Amniotic stem cell (primary cell): ENCODE results near the gene SQOR.
A peak's percentile ranks its signal among the peaks of the same experiment; 100 is the strongest.

ENCODE experiments used
- DNase-seq: peaks from one replicate; lab custom pipeline; 2025; lab: John Stamatoyannopoulos, UW

The SQOR gene

DNA sequence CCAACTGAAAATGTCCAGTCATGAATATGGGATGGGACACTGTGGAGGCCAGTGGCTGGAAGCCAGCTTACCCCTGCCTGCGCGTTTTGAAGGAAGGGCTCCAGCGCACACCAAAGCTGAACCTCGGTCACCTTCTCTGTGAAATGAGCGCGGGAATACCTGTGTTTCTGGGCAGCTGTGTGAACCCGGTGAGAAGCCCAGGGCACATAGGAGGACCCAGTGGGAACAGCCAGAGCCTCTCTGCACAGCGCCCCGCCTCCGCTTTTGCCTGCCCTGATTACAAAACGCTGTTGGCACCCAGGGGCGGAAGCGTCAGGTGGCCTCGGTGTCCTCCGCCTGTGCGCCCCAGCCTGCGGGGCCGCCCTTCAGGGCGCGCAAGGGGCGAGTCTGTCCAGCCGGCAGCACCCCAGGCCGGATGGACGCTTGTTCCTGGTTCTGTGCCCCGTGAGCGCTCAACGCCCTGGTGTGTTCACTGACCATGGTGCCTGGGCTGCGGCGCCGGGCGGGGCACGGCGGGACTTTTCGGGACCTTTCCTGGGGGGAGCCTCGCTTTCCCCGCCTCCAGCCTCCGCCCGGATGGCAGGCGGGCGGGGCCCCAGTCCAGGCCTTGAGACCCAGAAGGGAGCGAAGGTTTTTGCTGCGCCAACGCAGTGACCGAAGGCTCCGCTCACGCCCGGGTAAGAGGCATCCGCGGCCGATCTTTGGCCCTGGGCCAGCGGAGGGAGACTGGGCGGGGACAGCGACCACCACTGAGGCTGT, at the start of gene SQOR:
TSS of gene SQOR (plus strand) at position 598 of the 759 bp plus-strand sequence. CDS start 23,895 bp downstream, outside the sequence.
- DNase-seq = no peak

DNA sequence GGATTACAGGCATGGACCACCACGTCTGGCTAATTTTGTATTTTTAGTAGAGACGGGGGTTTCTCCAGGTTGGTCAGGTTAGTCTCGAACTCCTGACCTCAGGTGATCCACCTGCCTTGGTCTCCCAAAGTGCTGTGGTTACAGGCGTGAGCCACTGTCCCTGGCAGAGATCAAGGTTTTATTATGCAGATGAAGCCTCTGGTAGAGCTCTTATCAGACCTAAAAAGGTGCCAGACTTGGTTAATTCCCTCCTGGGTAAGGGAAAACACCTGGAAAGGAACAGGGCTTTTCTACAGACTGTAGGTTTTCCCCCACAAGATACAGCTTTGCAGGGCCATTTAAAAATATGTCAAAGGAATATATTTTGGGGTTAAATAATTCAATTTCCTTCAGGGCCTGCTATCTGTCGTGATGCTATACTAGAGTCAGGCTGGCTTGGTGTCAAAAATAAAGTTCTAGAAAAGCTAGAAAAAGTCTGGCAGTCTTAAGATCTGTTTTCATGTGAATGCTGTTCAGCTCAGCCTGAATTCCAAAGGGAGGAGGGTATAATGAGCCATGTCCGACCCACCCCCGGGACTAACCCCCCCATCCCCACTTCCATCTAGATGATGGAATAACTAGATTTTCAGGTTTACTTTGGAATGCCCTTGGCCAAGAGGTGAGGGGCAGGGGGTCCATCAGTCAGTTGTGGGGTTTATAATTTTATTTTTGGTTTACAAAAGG, 49.6 kb upstream of the SQOR start:
- no peak for DNase-seq

DNA sequence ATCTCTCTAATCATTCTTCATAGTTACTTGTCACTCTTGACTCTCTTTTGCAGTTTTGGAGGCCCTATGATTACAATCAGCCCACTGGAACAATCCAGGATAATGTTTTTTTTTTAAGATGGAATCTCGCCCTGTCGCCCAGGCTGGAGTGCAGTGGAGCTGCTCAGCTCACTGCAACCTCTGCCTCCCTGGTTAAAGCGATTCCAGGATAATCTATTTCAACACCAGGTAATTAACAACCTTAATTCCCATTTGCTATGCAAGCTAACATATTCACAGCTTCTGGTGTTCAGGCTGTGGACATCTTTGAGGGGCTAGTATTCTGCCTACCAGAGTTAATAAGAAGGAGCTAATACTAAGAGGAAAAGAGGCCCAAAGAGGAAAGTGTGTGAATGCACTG, 48.7 kb upstream of the SQOR start:
- DNase-seq = no peak

DNA sequence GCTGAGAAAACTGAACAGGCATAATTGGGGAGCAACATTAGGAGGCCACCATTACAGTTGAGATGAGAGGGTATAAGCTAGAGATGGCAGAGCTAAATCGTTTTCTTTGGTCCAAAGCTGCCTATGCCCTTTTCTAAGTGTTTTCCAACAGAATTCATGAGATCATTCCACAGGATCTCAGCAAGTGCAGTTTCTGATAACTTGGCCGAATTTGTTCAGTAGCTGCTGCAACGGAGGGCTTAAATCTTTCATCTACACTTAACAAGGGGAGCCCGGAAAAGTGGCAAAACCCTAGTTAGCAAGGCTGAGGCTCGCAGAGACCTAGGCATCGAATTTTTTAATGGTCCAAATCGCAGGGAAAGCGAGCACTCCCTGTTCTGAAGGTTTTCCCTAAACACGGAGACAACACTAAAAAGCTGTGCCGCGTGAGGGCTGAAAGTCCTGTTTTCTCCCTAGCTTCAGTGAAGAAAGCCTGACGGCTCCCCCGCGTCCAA, 48.2 kb upstream of the SQOR start:
- no peak for DNase-seq

DNA sequence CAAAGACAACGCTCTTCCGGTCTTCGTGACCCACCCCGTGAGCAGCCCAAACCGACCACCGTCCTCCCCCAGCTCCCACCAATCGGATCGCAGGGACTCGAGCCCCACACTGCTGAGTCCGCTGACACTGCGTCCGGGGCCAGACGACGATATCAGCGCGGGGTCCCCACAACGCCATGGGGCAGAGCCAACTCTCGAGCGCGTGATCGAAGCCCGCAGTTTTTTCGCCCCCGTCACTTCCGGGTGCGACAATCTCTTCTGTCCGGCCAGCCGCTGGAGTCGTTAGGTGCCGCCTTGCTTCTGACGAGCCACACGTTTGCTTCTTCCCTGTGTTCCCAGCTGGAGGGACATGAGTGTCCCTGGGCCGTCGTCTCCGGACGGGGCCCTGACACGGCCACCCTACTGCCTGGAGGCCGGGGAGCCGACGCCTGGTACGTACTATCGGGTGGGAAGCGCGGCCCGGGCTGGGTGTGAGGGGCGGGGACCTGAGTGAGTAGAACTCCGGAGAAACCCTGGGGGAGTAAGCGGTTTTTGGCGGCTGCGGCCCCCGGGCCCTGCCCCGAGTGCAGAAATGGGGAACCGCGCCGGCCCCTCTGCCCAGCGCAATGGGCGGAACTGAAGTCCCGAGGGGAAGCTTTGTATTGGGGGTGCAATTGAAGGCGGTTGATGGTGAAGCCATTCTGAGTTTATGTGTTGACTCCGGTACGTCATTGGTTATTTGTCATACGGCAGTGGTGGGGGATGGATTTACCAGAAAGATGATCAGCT, 47.5 kb upstream of the SQOR start, which contains the start of gene BLOC1S6:
TSS of gene BLOC1S6 (plus strand) at position 285 of the 768 bp plus-strand sequence. CDS start at position 350, 65 bp downstream.
- peak; percentile 91 for DNase-seq

DNA sequence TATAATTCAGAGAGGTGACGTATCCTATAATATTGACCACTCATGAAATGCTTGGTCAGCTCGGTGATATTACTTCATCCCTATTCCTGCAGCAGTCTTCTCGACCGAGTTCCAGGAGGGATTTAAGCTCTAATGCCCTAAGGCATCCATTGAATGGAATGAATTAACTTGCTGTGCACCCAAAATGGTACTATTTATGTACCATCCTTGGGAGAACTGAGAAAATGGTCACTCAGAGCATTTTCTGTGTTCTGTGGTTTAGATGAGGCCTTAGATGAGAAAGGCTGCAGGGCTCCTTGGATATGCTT, 47.0 kb upstream of the SQOR start:
- no peak for DNase-seq

DNA sequence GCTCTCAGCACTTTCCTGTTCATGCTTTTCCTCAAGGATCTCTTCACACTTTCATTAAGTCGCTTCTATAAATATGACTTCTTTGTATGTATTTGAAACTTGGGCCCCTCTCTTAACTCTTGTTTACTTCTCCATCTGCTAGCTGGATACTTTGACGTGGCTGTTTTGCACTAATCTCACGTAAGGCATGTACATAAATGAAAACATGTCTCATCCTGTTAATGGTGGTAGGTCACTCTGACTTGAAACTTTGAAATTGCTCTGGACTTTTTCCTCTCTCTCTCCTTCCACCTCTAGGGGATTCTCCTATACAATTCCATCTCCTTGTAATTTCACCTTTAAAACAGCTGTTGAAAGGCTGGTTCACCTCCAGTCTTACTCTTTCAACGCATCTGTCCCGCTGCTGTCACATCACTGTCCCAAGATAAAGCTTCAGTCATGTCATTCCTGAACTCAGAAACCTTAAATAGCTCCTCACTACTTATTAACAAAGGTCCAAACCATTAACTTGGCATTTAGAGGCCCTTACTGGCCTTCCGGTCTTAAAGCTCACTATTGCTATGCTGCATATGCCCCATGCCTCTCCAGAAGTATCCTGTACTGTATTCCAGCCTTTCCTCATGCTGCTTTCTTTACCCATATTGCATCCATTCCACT, 46.5 kb upstream of the SQOR start:
- no peak for DNase-seq

DNA sequence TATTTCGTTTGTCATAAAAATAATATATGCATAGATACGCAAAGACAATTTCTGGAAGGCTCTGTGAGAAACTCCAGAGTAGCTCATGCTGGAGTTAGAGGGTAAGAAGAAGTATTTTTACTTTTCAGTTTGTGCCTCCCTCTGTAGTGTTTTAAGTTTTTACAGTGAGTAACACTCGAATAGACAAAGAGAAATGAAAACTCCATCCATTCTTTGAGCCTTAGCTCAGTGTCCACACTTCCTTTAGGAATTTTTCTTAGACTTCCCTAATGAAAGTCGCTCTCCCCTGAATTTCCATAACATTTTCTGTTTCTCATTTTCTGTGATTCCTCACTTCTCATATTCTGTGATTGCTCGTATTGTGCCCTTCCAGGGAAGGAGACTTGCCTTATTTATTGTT, 45.6 kb upstream of the SQOR start:
- no peak for DNase-seq

DNA sequence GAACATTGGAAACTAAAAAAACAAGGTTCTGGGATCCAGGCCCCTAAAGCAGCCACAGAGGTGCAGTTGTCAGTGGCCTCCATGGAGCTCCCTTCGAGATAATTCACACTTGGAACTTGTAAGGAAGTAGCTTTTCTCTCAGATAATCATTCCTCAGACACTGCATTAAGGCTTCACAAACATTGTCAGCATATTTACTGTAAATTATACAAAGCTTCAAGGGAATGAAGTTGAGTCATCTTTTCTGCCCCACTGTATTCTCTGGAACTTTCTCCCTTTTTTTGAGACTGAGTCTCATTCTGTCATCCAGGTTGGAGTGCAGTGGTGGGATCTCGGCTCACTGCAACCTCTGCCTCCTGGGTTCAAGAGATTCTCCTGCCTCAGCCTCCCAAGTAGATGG, 40.5 kb upstream of the SQOR start:
- no peak for DNase-seq

DNA sequence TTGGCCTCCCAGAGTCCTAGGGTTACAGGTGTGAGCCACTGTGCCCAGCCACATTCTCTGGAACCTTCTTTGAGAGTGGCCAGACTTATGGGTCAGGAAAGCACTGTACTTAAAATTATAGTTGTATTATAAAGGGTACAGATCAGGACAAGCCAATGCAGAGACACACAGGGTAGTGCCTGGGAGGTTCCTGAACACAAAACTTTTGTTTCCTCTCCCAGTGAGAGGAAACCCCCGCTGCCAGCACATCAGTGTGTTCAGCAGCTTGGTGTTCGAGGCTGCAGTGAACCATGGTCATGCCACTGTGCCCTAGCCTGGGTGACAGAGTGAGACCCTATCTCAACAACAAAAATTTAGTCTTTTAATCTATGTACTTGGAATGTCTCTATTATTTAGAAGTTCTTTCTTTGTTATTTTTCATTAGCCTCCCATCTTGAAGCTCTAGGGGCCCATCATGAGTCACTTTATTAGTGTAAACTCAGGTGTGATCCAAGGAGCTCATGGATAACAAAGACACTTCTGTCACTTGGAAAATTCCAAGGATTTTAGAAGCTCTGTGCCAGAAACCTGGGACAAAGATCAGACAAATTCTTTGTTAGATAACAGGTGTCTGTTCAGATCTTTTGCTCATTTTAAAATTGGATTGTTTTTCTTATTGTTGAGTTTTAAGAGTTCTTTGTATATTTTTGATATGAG, 39.8 kb upstream of the SQOR start:
- DNase-seq = no peak

DNA sequence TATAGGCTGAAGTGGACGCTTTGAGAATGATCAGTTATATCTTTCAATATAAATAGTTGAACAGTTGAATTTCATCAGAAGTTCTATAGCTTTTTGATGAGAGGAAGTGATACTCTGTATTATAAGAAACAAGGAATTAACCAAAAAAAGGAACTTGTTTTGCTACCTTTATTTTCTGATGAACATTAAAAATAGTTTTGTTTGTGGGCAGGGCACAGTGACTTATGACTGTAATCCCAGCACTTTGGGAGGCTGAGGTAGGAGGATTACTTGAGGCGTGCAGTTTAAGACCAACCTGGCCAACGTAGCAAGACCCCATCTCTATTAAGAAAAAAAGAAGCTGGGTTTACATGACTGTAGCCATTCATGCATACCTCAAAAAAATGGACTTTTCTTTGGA, 30.9 kb upstream of the SQOR start:
- DNase-seq = no peak

DNA sequence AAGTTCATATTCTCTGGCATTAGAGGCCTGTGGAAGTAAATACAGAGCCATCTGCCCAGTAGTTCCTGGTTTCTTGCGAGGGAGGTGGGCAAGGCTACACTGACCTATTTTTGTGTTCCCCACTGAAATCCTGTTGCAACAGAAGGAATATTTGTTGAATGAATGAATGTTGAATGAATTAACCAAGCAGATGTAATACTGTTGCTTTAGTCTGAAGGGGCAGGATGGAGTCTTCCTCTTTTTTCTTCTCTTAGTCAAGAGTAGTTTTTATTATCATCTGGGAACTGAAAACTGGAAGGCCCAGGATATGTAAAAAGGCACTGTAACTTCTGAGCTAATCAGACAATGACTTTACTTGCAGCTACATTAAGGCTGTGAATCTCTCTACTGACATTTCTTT, 30.5 kb upstream of the SQOR start:
- no peak for DNase-seq

DNA sequence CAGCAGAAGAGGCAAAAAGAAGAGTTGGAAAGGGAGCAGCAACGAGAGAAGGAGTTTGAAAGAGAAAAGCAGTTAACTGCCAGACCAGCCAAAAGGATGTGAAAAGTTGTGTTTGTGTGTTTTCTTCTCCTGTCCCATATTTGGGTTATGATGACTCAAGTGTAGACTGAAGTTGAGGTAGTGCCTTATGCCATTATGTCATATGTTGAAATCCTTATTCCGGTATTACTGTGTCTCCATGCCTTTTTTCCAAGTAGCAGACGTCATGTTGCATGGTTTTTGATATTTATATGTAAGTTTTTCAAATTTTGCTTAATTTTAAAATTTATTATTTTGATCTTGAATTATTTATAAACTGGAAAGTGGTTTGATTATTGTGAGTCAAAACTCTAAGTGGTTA, 28.4 kb upstream of the SQOR start:
- DNase-seq = no peak

DNA sequence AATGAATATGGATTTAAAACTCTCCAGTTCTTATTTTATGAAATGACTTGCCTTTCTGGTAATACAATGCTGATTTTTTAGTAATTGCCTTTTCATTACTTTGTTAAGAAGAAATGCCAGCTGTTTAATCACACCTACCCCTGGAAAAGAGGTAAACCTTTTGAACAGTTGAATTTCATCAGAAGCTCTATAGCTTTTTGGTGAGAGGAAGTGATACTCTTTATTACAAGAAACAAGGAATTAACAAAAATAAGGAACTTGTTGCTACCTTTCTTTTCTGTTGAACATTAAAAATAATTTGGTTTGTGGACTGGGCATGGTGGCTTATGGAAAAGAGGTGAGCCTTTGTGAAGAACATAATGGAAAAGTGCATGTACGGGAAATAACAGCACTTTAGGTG, 28.0 kb upstream of the SQOR start:
- DNase-seq = no peak

DNA sequence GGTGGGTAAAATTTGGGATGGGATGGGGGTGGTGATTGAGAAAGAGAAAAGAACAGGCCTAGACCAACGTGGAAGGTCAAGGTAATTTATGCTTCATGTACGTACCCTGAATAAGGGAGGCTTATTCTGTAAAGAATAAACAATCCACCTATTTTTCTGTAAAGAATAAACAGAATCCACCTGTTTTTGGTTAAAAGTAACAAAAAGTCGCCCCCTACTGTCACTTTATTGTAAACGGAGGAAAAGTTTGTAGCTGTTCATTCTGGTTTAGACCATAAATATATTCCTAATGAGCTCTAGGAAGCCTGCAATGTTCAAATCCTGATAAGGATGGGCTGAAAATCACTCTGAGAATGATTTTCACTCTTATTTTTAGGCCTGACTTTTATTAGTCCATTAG, 23.5 kb upstream of the SQOR start:
- DNase-seq = no peak

DNA sequence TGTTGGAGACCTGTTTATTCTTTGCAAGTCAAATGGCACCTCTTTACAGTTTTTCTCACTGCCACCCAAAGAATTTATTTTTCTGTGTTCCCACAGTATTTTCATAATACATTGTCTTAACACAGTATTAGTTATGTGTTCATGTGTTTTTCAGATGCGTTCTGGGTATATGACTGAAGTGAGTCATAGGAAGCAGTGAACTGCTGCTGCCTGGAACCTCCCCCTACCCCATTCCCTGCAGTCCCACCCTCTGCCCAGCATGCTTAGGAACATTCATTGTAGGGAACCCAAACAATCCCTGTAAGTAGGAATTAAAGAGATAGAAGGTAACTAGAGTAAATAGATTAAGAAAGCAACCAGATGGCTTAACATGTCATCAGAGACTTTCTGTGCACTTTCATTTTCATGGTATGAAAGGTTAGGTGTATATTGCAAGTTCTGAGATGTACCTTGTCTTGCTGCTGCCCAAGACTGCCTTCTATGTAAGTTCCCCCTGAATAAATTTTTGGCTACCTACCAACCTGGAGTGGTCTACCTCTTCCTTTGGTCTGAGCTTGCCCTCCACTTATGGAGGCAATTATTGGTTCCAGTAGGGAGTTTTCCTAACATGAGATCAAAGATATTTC, 21.9 kb upstream of the SQOR start:
- DNase-seq = no peak

DNA sequence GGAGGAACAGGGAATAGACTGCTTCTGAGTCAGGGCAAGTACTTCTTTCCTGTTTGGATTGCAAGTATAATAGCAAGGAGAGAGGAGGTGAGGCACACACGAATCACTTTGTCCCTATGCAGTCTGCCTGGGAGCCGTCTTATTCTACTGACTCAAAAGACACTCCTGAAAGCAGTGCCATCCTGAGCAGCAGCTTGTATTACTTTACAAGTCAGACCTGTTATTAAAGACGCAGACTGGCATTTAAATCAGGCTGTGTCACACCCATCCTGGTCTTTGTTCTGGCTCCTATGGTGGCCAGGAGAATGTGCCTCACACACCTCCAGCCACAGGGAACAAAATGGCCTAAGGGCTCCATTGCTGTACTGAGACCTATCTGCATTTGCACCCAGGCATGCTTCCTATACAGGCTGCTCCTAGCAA, 17.9 kb upstream of the SQOR start:
- DNase-seq = no peak

DNA sequence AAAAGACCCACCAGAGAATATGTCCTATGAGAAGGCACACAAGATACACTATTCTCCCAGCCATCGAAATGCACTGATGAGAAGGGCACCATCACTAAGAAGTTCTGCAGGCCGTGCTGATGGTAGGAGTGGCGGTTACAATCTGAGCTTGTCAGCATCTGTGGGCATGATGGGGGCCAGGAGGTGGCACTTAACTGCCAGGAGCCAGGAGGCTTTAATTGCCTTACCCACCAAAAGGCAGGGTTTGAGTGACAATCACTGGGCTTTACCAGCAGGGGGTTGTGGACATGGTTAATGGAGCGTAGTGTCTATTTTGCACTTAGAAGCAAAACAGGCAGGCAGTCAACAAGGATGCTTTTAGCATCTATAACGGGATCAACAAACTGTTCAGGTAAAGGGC, 16.0 kb upstream of the SQOR start:
- no peak for DNase-seq

DNA sequence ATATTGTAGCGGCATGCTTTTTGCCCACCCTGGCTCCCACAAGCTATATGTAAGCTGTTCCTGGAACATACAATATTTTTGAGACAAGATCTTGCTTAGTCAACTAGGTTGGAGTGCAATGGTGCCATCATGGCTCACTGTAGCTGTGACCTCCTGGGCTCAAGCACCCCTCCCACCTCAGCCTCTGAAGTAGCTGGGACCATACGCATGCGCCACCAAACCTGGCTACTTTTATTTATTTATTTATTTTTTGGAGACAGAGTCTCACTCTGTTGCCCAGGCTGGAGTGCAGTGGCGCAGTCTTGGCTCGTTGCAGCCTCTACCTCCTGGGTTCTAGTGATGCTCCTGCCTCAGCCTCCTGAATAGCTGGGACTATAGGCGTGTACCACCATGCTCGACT, 6.7 kb upstream of the SQOR start:
- no peak for DNase-seq

DNA sequence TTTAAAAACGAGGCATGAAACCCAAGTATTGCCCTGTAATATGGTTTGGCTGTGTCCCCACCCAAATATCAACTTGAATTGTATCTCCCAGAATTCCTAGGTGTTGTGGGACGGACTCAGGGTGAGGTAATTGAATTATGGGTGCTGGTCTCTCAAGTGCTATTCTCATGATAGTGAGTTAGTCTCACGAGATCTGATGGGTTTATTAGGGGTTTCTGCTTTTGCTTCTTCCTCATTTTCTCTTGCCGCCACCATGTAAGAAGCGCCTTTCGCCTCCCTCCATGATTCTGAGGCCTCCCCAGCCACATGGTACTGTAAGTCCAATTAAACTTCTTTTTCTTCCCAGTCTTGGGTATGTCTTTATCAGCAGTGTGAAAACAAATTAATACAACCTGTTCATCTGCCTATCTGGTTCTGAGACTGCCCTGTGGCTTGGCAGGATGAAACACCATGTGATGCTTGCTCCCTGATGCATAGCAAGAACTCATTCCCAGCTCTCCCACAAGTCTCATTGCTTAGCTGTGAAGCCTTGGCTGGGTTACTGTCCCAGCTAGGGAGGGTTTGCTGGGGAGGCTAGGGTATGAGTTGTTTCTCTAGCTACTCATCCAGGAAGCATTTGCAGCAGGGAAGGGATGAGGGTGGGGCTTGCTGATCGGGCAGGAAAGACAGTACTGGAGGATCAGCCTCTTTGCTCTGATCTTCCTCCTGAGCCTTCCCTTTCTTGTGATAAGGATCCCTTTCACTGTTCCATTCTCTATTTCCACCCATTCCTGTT, 3.7 kb upstream of the SQOR start:
- DNase-seq = peak; percentile 56
